H1 (cell line): Measurements from ENCODE around the gene DTX2.
A peak's percentile ranks its signal among the peaks of the same experiment; 100 is the strongest.

ENCODE experiments used
- CTCF ChIP-seq, 3 experiments: IDR thresholded peaks; 1 replicate in 2 of 3; 2 replicates in 1 of 3; pipeline versions ENCODE4 v1.5.1 to v1.6.1; 2011; ENCODE audit warnings: low read length in 3 of 3, mild to moderate bottlenecking in 3 of 3, inconsistent platforms in 2 of 3, low read depth in 1 of 3, moderate library complexity in 1 of 3; ENCODE audit not compliant: insufficient read depth in 1 of 3; ENCODE audit errors: control extremely low read depth in 1 of 3
- GABPA ChIP-seq: IDR thresholded peaks from 2 replicates; pipeline ENCODE4 v1.6.1; 2011; ENCODE audit warnings: mild to moderate bottlenecking, low read length, moderate library complexity, borderline replicate concordance; ENCODE audit not compliant: insufficient read depth

- TF ChIP-seq CTCF (IDR thresholded peaks at IDR 0.05; ENCODE audit: control extremely low read depth in 1 of 3, insufficient read depth in 1 of 3, low read depth in 1 of 3, low read length in 3 of 3) (peak in 2 of 3 experiments; percentile 30 to 33; a peak in 2 of 4 replicates), GABPA (no peak)
These were observed 48.7 kb downstream of the DTX2 start, which contains the start of gene UPK3B for GRCh38 chr7:76509931-76510877.
